KMS-11 (cell line): ENCODE data around the gene COG8.

Experiments
- H2AFZ ChIP-seq: fragments of 200-600 bp; sonication (generic); 2 replicates; pipeline ENCODE4 v1.6.1; 2016; ENCODE audit warnings: antibody characterized with exemption, mixed run types, low read depth
- H3K27ac ChIP-seq: fragments of 200-600 bp; sonication (generic); 2 replicates; pipeline ENCODE4 v1.6.1; 2016; ENCODE audit warnings: mild to moderate bottlenecking, mixed run types
- H3K27me3 ChIP-seq: fragments of 200-600 bp; sonication (generic); 2 replicates; pipeline ENCODE4 v1.6.1; 2017; ENCODE audit warnings: mild to moderate bottlenecking, low read depth, mixed run types, moderate library complexity; ENCODE audit not compliant: insufficient read depth
- H3K36me3 ChIP-seq: fragments of 200-600 bp; sonication (generic); 2 replicates; pipeline ENCODE4 v1.6.1; 2017; ENCODE audit warnings: mild to moderate bottlenecking, mixed run types; ENCODE audit not compliant: insufficient read depth
- H3K4me1 ChIP-seq: fragments of 200-600 bp; sonication (generic); 2 replicates; pipeline ENCODE4 v1.6.1; 2016; ENCODE audit warnings: mild to moderate bottlenecking, low read depth, mixed run types; ENCODE audit not compliant: poor library complexity, severe bottlenecking
- H3K4me2 ChIP-seq: fragments of 200-600 bp; sonication (generic); 2 replicates; pipeline ENCODE4 v1.7.0; 2016; ENCODE audit warnings: mild to moderate bottlenecking, mixed run types
- H3K4me3 ChIP-seq: fragments of 200-600 bp; sonication (generic); IDR thresholded peaks from 2 replicates; pipeline ENCODE4 v1.6.1; 2017; ENCODE audit warnings: low read depth, low read length, mixed read lengths; ENCODE audit not compliant: insufficient read depth
- H3K79me2 ChIP-seq: fragments of 200-600 bp; sonication (generic); 2 replicates; pipeline ENCODE4 v1.6.1; 2016; ENCODE audit warnings: low read depth, mixed run types; ENCODE audit not compliant: insufficient read depth
- H3K9ac ChIP-seq: fragments of 200-600 bp; sonication (generic); 2 replicates; pipeline ENCODE4 v1.6.1; 2016; ENCODE audit warnings: mild to moderate bottlenecking, mixed run types
- H4K20me1 ChIP-seq: fragments of 200-600 bp; sonication (generic); 2 replicates; pipeline ENCODE4 v1.6.1; 2016; ENCODE audit warnings: mild to moderate bottlenecking, mixed run types; ENCODE audit not compliant: insufficient read depth
- CTCF ChIP-seq: fragments of 200-600 bp; sonication (generic); conservative IDR thresholded peaks from 2 replicates; pipeline ENCODE4 v1.6.1; 2017; ENCODE audit warnings: low read depth, mild to moderate bottlenecking, antibody characterized with exemption, low read length, moderate library complexity, mixed read lengths

Gene COG8, protein sequence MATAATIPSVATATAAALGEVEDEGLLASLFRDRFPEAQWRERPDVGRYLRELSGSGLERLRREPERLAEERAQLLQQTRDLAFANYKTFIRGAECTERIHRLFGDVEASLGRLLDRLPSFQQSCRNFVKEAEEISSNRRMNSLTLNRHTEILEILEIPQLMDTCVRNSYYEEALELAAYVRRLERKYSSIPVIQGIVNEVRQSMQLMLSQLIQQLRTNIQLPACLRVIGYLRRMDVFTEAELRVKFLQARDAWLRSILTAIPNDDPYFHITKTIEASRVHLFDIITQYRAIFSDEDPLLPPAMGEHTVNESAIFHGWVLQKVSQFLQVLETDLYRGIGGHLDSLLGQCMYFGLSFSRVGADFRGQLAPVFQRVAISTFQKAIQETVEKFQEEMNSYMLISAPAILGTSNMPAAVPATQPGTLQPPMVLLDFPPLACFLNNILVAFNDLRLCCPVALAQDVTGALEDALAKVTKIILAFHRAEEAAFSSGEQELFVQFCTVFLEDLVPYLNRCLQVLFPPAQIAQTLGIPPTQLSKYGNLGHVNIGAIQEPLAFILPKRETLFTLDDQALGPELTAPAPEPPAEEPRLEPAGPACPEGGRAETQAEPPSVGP

GRCh38 chr16:69339289-69340094 is at the start of gene COG8, which contains the start of gene NIP7:
COG8 (minus strand) TSS chr16:69339564; CDS start chr16:69339552, 12 bp downstream.
NIP7 (plus strand) TSS chr16:69339772; CDS start chr16:69339830, 58 bp downstream.
- H3K27ac ChIP-seq, result peak within 1 kb of the TSS; percentile 72
- no peak within 1 kb of the TSS for H3K4me3 ChIP-seq
- peak within 1 kb of the TSS; percentile 83 for H3K4me2 ChIP-seq
- H3K27me3 ChIP-seq, result no peaks in the 10 kb centered on the region
- no peaks in the 10 kb centered on the region for H4K20me1 ChIP-seq
- H3K9ac ChIP-seq, result peak within 1 kb of the TSS; percentile 87
- peaks cover 38% of the 10 kb centered on the region for H3K79me2 ChIP-seq
- peak within 1 kb of the TSS; percentile 69 for H2AFZ ChIP-seq
- peak; percentile 63 for TF ChIP-seq CTCF
- peaks cover 11% of the 10 kb centered on the region; the same call in 1 of the 2 replicates for H3K36me3 ChIP-seq
- peaks cover 24% of the 10 kb centered on the region for H3K4me1 ChIP-seq

DNA sequence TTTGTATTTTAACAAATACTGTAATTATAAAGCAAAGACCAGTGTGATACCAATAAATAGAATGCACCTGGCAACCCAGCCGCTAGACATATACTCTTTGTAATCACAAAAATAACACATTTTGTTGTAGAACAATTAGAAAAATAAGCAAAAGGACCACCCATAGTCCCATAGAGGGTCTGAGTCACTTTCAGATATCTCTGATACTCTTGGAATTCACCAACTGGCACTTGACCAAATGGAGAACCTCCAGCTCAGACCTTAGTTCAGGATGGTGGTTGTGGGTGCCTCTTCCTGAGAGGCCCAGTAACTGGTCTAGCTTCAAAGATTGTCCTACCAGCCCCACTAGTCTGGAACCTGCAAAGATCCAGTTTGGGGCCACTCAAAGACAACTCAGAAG is 47.2 kb upstream of the COG8 start:
- H2AFZ ChIP-seq, result peak overlapping the region; percentile 93
- H3K4me1 ChIP-seq, result peaks cover 17% of the 10 kb centered on the region
- H3K4me2 ChIP-seq, result peak overlapping the region; percentile 46
- TF ChIP-seq CTCF, result no peak
- no peaks in the 10 kb centered on the region for H3K27me3 ChIP-seq
- H3K27ac ChIP-seq, result no peak overlapping the region
- H3K36me3 ChIP-seq, result no peaks in the 10 kb centered on the region; the same call in 1 of the 2 replicates
- no peaks in the 10 kb centered on the region for H4K20me1 ChIP-seq
- no peak overlapping the region; the same call in 1 of the 2 replicates for H3K9ac ChIP-seq
- no peak overlapping the region for H3K4me3 ChIP-seq
- H3K79me2 ChIP-seq, result peaks cover 29% of the 10 kb centered on the region

- H3K36me3 ChIP-seq, result no peaks in the 10 kb centered on the region; the same call in 1 of the 2 replicates
- H3K9ac ChIP-seq, result peak overlapping the region; percentile 85
- H3K27ac ChIP-seq, result peak overlapping the region; percentile 59
- H3K4me1 ChIP-seq, result peaks cover 17% of the 10 kb centered on the region
- no peaks in the 10 kb centered on the region for H3K27me3 ChIP-seq
- no peaks in the 10 kb centered on the region for H4K20me1 ChIP-seq
- H2AFZ ChIP-seq, result peak overlapping the region; percentile 50; the same call in 1 of the 2 replicates
- H3K4me2 ChIP-seq, result peak overlapping the region; percentile 100
- H3K79me2 ChIP-seq, result peaks cover 29% of the 10 kb centered on the region
- no peak overlapping the region for H3K4me3 ChIP-seq
- no peak for TF ChIP-seq CTCF
These were observed 45.6 kb upstream of the COG8 start for GRCh38 chr16:69384974-69385373.

GRCh38 chr16:69382421-69382820 is 43.1 kb upstream of the COG8 start:
- Histone ChIP-seq H4K20me1 (no peaks in the 10 kb centered on the region), H3K9ac (no peak overlapping the region), H3K4me3 (no peak overlapping the region), H3K79me2 (peaks cover 29% of the 10 kb centered on the region), H3K27me3 (no peaks in the 10 kb centered on the region), H3K27ac (no peak overlapping the region), H2AFZ (no peak overlapping the region), H3K4me2 (no peak overlapping the region), H3K36me3 (no peaks in the 10 kb centered on the region; the same call in 1 of the 2 replicates), H3K4me1 (peaks cover 17% of the 10 kb centered on the region)
- TF ChIP-seq CTCF, result no peak
